Fibroblast of the aortic adventitia (primary cell): ENCODE measurements around the gene EXOC3. TPM values are rescaled to one million over a fixed set of nuclear protein-coding genes. Genes with fewer than 3 reads are reported as not detected.

Experiments used
- DNase-seq: peaks from one replicate; pipeline ENCODE4 v3.0.0-alpha.2; 2010; ENCODE audit warnings: low read depth
- H3K4me3 ChIP-seq: 2 replicates; pipeline ENCODE4 v1.5.1; 2011; ENCODE audit warnings: low read depth, mild to moderate bottlenecking, control low read depth, low read length, moderate library complexity
- CTCF ChIP-seq: IDR thresholded peaks from 2 replicates; pipeline ENCODE4 v1.5.1; 2011; ENCODE audit warnings: mild to moderate bottlenecking, low read length, control low read depth, inconsistent platforms; ENCODE audit not compliant: insufficient read depth
- total RNA-seq: library from RNA; depleted of rRNA; stranded (reverse); fragments of >200 nt; gene quantifications from 2 replicates; pipeline ENCODE4 v1.2.3, GENCODE V29; 2012; ENCODE audit warnings: low replicate concordance

Gene EXOC3
- total RNA-seq, 1 donor: 39.8 TPM

GRCh38 chr5:418162-419121, 24.5 kb upstream of the EXOC3 start:
- no peak overlapping the region for H3K4me3 ChIP-seq
- TF ChIP-seq CTCF: no peak
- no peak for DNase-seq

DNA sequence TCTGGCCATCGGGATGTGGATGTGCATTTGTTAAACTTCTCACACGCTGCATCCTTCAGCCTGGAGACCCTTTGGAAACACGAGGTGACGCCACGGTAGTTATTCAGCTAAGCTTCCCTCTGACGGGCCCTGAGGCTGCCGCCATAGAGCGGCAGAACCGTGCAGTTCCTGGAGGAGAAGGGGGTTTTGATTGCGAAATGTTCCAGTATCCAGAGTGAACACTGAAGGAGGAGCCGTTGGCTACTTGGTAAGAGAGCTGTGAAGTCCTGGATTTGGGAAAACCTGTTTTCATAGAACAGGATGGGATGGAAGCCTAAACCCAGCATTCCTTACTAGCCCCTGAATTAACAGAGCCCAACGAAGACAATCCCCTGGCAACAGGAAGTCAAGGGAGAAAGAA, 23.0 kb upstream of the EXOC3 start:
- H3K4me3 ChIP-seq: no peak overlapping the region
- TF ChIP-seq CTCF: no peak
- no peak for DNase-seq

GRCh38 chr5:420632-421286, 22.2 kb upstream of the EXOC3 start:
- no peak overlapping the region for H3K4me3 ChIP-seq
- TF ChIP-seq CTCF: no peak
- DNase-seq: no peak

- no peak for TF ChIP-seq CTCF
- H3K4me3 ChIP-seq: no peak overlapping the region
- DNase-seq: no peak
These were observed 21.6 kb upstream of the EXOC3 start for GRCh38 chr5:421287-421880.

- no peak for TF ChIP-seq CTCF
- no peak for DNase-seq
These were observed 21.1 kb upstream of the EXOC3 start for GRCh38 chr5:421901-422300.

DNA sequence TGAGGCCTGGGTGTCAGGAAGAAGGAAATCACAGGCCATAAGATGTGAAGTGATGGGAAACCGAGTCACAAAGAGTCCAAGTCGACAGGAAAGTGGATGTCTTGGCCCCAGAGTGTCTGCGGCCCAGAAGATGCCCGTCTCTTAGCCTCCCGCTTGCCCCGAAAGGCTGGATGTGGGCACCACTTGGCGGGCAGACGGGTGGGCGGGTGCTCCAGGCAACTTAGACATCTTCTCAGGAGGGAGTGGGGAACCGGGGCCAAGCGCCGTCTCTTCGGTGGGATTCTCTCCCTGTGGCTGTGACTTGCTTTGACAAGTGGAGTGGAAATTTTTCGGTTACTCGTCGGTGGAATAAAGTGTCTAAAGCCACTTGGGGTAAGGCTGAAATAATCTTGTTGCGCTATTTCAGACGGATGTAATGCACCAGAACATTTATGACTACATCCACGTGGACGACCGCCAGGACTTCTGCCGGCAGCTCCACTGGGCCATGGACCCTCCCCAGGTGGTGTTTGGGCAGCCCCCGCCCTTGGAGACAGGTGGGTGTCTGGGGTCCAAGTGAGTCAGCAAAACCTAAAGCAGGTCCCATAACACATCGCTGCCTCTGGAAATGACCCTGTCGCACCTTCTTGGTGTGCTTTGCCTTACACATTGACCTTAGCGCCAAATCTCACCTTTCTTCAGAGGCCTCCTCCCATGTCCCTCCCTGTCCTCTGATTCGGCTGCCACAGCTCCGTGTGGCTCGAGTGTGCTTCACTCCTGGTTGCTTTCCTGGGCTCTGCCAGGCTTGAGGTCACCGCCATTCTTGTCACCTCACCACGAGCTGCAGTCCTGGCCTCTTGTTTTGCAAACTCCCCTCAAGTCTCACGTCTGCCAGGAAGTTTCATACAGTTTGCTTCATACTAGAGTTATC, 20.4 kb upstream of the EXOC3 start:
- no peak for DNase-seq
- no peak for TF ChIP-seq CTCF
- H3K4me3 ChIP-seq: no peak overlapping the region

More at GRCh38 chr5:421901-422300, 21.1 kb upstream of the EXOC3 start:
- H3K4me3 ChIP-seq: no peak overlapping the region
